ENCODE results near the gene HLA-DRA.

GRCh38 chr6:32447932-32448331, 8.2 kb downstream of the HLA-DRA start:
- TF ChIP-seq CTCF (IDR thresholded peaks at IDR 0.05) (no peak), POLR2A (IDR thresholded peaks at IDR 0.05; ENCODE audit: low read depth) (no peak), POLR2AphosphoS5 (IDR thresholded peaks at IDR 0.05) (no peak)

Data from esophagus muscularis mucosa (tissue), 3 donors.